H1 (cell line): ENCODE measurements around the gene KCNQ1. TPM values are rescaled to one million over a fixed set of nuclear protein-coding genes. Genes with fewer than 3 reads are reported as not detected.
A peak's percentile ranks its signal among the peaks of the same experiment; 100 is the strongest.

ENCODE experiments used
- CTCF ChIA-PET: fragments of 300-600 bp; sonication (Branson Sonifier 250); formaldehyde crosslinking; loops from one replicate; lab custom pipeline; 2021; ENCODE audit not compliant: partially characterized antibody; lab: Charles Lee
- POLR2A ChIA-PET: fragments of 300-600 bp; sonication (Branson Sonifier 250); formaldehyde crosslinking; loops from one replicate; lab custom pipeline; 2021; ENCODE audit warnings: inconsistent platforms; ENCODE audit not compliant: partially characterized antibody; lab: Charles Lee
- DNase-seq, 2 experiments: peaks; one replicate each; pipeline versions ENCODE4 v3.0.0 to v3.0.0-alpha.2; 2010 to 2022; ENCODE audit warnings: low spot score in 2 of 2, low read depth in 1 of 2, mixed read lengths in 1 of 2
- FAIRE-seq: peaks from 2 replicates; lab custom pipeline; 2011; peaks lifted over from hg19 to GRCh38; lab: Jason Lieb, UNC
- H2AFZ ChIP-seq: 2 replicates; pipeline ENCODE4 v1.8.1; 2012; ENCODE audit warnings: low read length, inconsistent platforms
- H2AK5ac ChIP-seq: 2 replicates; pipeline ENCODE4 v1.6.1; 2013; ENCODE audit warnings: low read depth, low read length
- H2BK120ac ChIP-seq: replicated peaks from 2 replicates; pipeline ENCODE3; 2013; ENCODE audit warnings: low read depth, low read length, inconsistent platforms
- H2BK12ac ChIP-seq: 2 replicates; pipeline ENCODE4 v1.6.1; 2013; ENCODE audit warnings: low read depth, low read length
- H2BK15ac ChIP-seq: 2 replicates; pipeline ENCODE4 v1.6.1; 2013; ENCODE audit warnings: low read length
- H2BK20ac ChIP-seq: 2 replicates; pipeline ENCODE4 v1.6.1; 2013; ENCODE audit warnings: low read length
- H2BK5ac ChIP-seq: 2 replicates; pipeline ENCODE4 v1.6.1; 2013; ENCODE audit warnings: low read depth, low read length
- H3K14ac ChIP-seq: 2 replicates; pipeline ENCODE4 v1.6.1; 2013; ENCODE audit warnings: inconsistent platforms; ENCODE audit not compliant: insufficient read length
- H3K18ac ChIP-seq: 2 replicates; pipeline ENCODE4 v1.6.1; 2013; ENCODE audit warnings: low read length; ENCODE audit errors: extremely low read depth
- H3K23ac ChIP-seq: 2 replicates; pipeline ENCODE4 v1.6.1; 2013; ENCODE audit warnings: inconsistent platforms; ENCODE audit not compliant: insufficient read length
- H3K23me2 ChIP-seq: 2 replicates; pipeline ENCODE4 v1.6.1; 2013; ENCODE audit warnings: low read depth, low read length
- H3K27ac ChIP-seq: 2 replicates; pipeline ENCODE4 v1.6.1; 2011; ENCODE audit warnings: low read depth, low read length, inconsistent platforms
- H3K27me3 ChIP-seq, 4 experiments: replicated peaks in 1 of 4; 1 replicate in 1 of 4; 2 replicates in 3 of 4; pipeline versions ENCODE4 v1.6.1 to v1.8.1; 2011 to 2013; ENCODE audit warnings: low read length in 3 of 4, mild to moderate bottlenecking in 3 of 4, inconsistent platforms in 2 of 4, mixed read lengths in 2 of 4, moderate library complexity in 1 of 4; ENCODE audit not compliant: control insufficient read depth in 3 of 4, insufficient read depth in 3 of 4; ENCODE audit errors: extremely low read depth in 1 of 4
- H3K36me3 ChIP-seq, 4 experiments: 2 replicates each; pipeline versions ENCODE4 v1.6.1 to v1.8.1; 2011 to 2013; ENCODE audit warnings: mild to moderate bottlenecking in 4 of 4, low read length in 3 of 4, moderate library complexity in 2 of 4, control low read depth in 1 of 4, inconsistent platforms in 1 of 4; ENCODE audit not compliant: insufficient read depth in 4 of 4, control insufficient read depth in 2 of 4
- H3K4ac ChIP-seq: replicated peaks from 2 replicates; pipeline ENCODE3; 2013; ENCODE audit warnings: low read length, low read depth, mixed read lengths, inconsistent platforms; ENCODE audit not compliant: insufficient read length
- H3K4me1 ChIP-seq, 4 experiments: replicated peaks in 1 of 4; 1 replicate in 1 of 4; 2 replicates in 3 of 4; pipeline versions ENCODE4 v1.6.1 to v1.8.1; 2011 to 2013; ENCODE audit warnings: low read length in 3 of 4, inconsistent platforms in 2 of 4, mixed read lengths in 1 of 4; ENCODE audit not compliant: insufficient read depth in 4 of 4, control insufficient read depth in 3 of 4
- H3K4me2 ChIP-seq, 2 experiments: 2 replicates each; pipeline versions ENCODE4 v1.6.1 to v1.8.1; 2011 to 2013; ENCODE audit warnings: low read depth in 2 of 2, low read length in 2 of 2, control low read depth in 1 of 2, inconsistent platforms in 1 of 2, mild to moderate bottlenecking in 1 of 2; ENCODE audit not compliant: insufficient read depth in 1 of 2
- H3K4me3 ChIP-seq, 4 experiments: fragments of 200-600, 300-600 bp in 1 of 4; sonication (generic), shearing (Covaris generic), sonication (Bioruptor Twin) in 1 of 4; 2 replicates each; pipeline versions ENCODE4 v1.5.1 to v1.8.1; 2011 to 2016; ENCODE audit warnings: low read length in 4 of 4, low read depth in 3 of 4, control low read depth in 2 of 4, inconsistent platforms in 2 of 4, mild to moderate bottlenecking in 2 of 4, mixed read lengths in 1 of 4, moderate library complexity in 1 of 4; ENCODE audit not compliant: insufficient read depth in 2 of 4; ENCODE audit errors: extremely low read depth in 1 of 4
- H3K56ac ChIP-seq: replicated peaks from 2 replicates; pipeline ENCODE3; 2013; ENCODE audit warnings: low read depth, mild to moderate bottlenecking, mixed read lengths, low read length, inconsistent platforms; ENCODE audit not compliant: insufficient read length
- H3K79me1 ChIP-seq: 2 replicates; pipeline ENCODE4 v1.6.1; 2013; ENCODE audit warnings: low read depth, low read length, control low read depth
- H3K79me2 ChIP-seq, 2 experiments: 2 replicates each; pipeline versions ENCODE4 v1.6.1 to v1.8.1; 2012 to 2013; ENCODE audit warnings: low read length in 2 of 2, mild to moderate bottlenecking in 2 of 2, inconsistent platforms in 1 of 2; ENCODE audit not compliant: insufficient read depth in 2 of 2, control insufficient read depth in 1 of 2
- H3K9ac ChIP-seq, 4 experiments: replicated peaks in 1 of 4; 1 replicate in 1 of 4; 2 replicates in 3 of 4; pipeline versions ENCODE4 v1.6.1 to v1.8.1; 2011 to 2013; ENCODE audit warnings: low read depth in 3 of 4, low read length in 3 of 4, control low read depth in 2 of 4, mild to moderate bottlenecking in 2 of 4, moderate library complexity in 2 of 4, inconsistent platforms in 1 of 4; ENCODE audit errors: extremely low read depth in 1 of 4
- H3K9me3 ChIP-seq, 2 experiments: 2 replicates each; pipeline versions ENCODE4 v1.6.1 to v1.8.1; 2012 to 2013; ENCODE audit warnings: mild to moderate bottlenecking in 2 of 2, moderate library complexity in 2 of 2, control low read depth in 1 of 2, inconsistent platforms in 1 of 2, low read depth in 1 of 2, low read length in 1 of 2, mixed read lengths in 1 of 2; ENCODE audit not compliant: insufficient read depth in 2 of 2
- H4K20me1 ChIP-seq, 2 experiments: replicated peaks in 1 of 2; 2 replicates each; pipeline versions ENCODE3 to v1.8.1; 2011 to 2013; ENCODE audit warnings: inconsistent platforms in 2 of 2, low read length in 2 of 2, mild to moderate bottlenecking in 1 of 2; ENCODE audit not compliant: insufficient read depth in 2 of 2, control insufficient read depth in 1 of 2
- H4K5ac ChIP-seq: 2 replicates; pipeline ENCODE4 v1.6.1; 2013; ENCODE audit warnings: low read length, low read depth, mixed read lengths, inconsistent platforms; ENCODE audit not compliant: insufficient read length
- H4K8ac ChIP-seq: 2 replicates; pipeline ENCODE4 v1.8.0; 2013; ENCODE audit warnings: mild to moderate bottlenecking, moderate library complexity, low read length, inconsistent platforms; ENCODE audit not compliant: insufficient read depth; ENCODE audit errors: extremely low read depth
- H4K91ac ChIP-seq: replicated peaks from 2 replicates; pipeline ENCODE3; 2013; ENCODE audit warnings: low read length, mixed read lengths, inconsistent platforms; ENCODE audit not compliant: insufficient read length
- HDAC6 ChIP-seq: IDR thresholded peaks from one replicate; pipeline ENCODE4 v1.7.1; 2012; ENCODE audit warnings: low read depth, mild to moderate bottlenecking, inconsistent platforms, low read length, moderate library complexity
- JUN ChIP-seq: IDR thresholded peaks from 2 replicates; pipeline ENCODE4 v1.6.1; 2011; ENCODE audit warnings: low read depth, mild to moderate bottlenecking, improper control_type of control experiment, low read length
- KDM5A ChIP-seq: fragments of 200-600 bp; IDR thresholded peaks from 2 replicates; pipeline ENCODE4 v1.7.1; 2012; ENCODE audit warnings: mild to moderate bottlenecking, low read length, inconsistent platforms, mixed read lengths
- NANOG ChIP-seq: IDR thresholded peaks from 2 replicates; pipeline ENCODE4 v1.6.1; 2011; ENCODE audit warnings: low read length, low read depth, mild to moderate bottlenecking, inconsistent platforms; ENCODE audit not compliant: insufficient read depth, poor library complexity, severe bottlenecking
- PHF8 ChIP-seq: fragments of 200-600 bp; sonication (generic); conservative IDR thresholded peaks from 2 replicates; pipeline ENCODE4 v1.7.1; 2012; ENCODE audit warnings: low read depth, mild to moderate bottlenecking, inconsistent platforms, low read length, moderate library complexity
- POLR2AphosphoS5 ChIP-seq: IDR thresholded peaks from 2 replicates; pipeline ENCODE4 v1.6.1; 2011; ENCODE audit warnings: low read depth, low read length
- SRF ChIP-seq: IDR thresholded peaks from 2 replicates; pipeline ENCODE4 v1.6.1; 2011; ENCODE audit warnings: mild to moderate bottlenecking, low read depth, low read length, moderate library complexity
- TCF12 ChIP-seq: IDR thresholded peaks from 2 replicates; pipeline ENCODE4 v1.6.1; 2011; ENCODE audit warnings: low read depth, mild to moderate bottlenecking, low read length
- TEAD4 ChIP-seq: IDR thresholded peaks from 2 replicates; pipeline ENCODE4 v1.6.1; 2012; ENCODE audit warnings: low read depth, low read length, inconsistent platforms, mixed read lengths
- WGBS, 2 experiments: shearing (Covaris generic) in 1 of 2; methylation state at CpG; one replicate each; pipeline versions ENCODE4 v1.1.6 to v1.1.7; 2013 to 2015; ENCODE audit warnings: low lambda C conversion rate in 2 of 2, mixed read lengths in 2 of 2, inconsistent platforms in 1 of 2, low coverage in 1 of 2, missing lambda C conversion rate in 1 of 2; ENCODE audit not compliant: insufficient replicate concordance in 2 of 2, insufficient coverage in 1 of 2, insufficient read length in 1 of 2; ENCODE audit errors: extremely low coverage in 1 of 2, missing lambda C conversion rate in 1 of 2; 5-methylcytosine and 5-hydroxymethylcytosine counted together
- polyA plus RNA-seq, 7 experiments: library from polyadenylated mRNA; depleted of rRNA in 3 of 7; stranded (reverse) in 5 of 7; unstranded in 2 of 7; fragments of >200 nt in 5 of 7; fragments of 200-250 nt in 2 of 7; gene quantifications; 1 replicate in 5 of 7; 2 replicates in 1 of 7; 4 replicates in 1 of 7; pipeline versions ENCODE4 v1.2.1 to v1.2.3, GENCODE V29; 2011 to 2013; ENCODE audit warnings: missing spikeins in 2 of 7, mixed read lengths in 2 of 7
- total RNA-seq: library from RNA; stranded (reverse); fragmentation: NEBNext Ultra II Directional; extraction: Animal tissue kit (Norgen Biotek cat#: 25700); gene quantifications from 2 replicates; pipeline ENCODE4 v1.2.1, GENCODE V29; 2021
- TF ChIP-seq, protein P1 (sequence below): IDR thresholded peaks from 2 replicates; pipeline ENCODE4 v1.6.1; 2012; ENCODE audit warnings: inconsistent platforms
- TF ChIP-seq, protein P2 (sequence below): IDR thresholded peaks from 2 replicates; pipeline ENCODE4 v1.6.1; 2012; ENCODE audit warnings: inconsistent platforms

KCNQ1 gene
- total and polyA plus RNA-seq, 2 of the 8 experiments (the other 6 are each of a cell fraction or from before 2014, with no cell fraction given) = 1.9 to 2.0 TPM

- Histone ChIP-seq H3K23ac (no peak overlapping the region), H3K9me3 (no peaks in the 10 kb centered on the region), H2BK12ac (no peak overlapping the region), H3K79me2 (peaks cover 0 to 14% of the 10 kb centered on the region in 2 experiments; a peak in 3 of 4 replicates), H3K4ac (peak overlapping the region; percentile 32), H4K5ac (peak overlapping the region; percentile 56), H2BK15ac (no peak overlapping the region), H3K9ac (peak overlapping the region; percentile 85 to 93 (median 91)), H3K79me1 (no peaks in the 10 kb centered on the region; the same call in 1 of the 2 replicates), H2AFZ (no peak overlapping the region), H4K20me1 (peaks cover 5 to 6% of the 10 kb centered on the region in 2 experiments), H3K14ac (no peak overlapping the region), H2BK5ac (peak overlapping the region; percentile 71), H2BK120ac (no peak overlapping the region), H2BK20ac (no peak overlapping the region), H3K27me3 (no peaks in the 10 kb centered on the region), H3K4me2 (peak overlapping the region; percentile 81), H3K36me3 (peaks cover 2 to 26% (median 10%) of the 10 kb centered on the region in 4 experiments; a peak in 4 of 8 replicates), H3K18ac (peak overlapping the region; percentile 48), H4K8ac (peak overlapping the region; percentile 87), H3K4me1 (peaks cover 0 to 17% (median 6%) of the 10 kb centered on the region in 4 experiments; a peak in 5 of 7 replicates), H2AK5ac (0 out of 2 replicates have a peak overlapping the region, but pooled peaks have one; percentile 49), H3K4me3 (peak overlapping the region; percentile 86 to 98 (median 97)), H3K23me2 (peaks cover 12% of the 10 kb centered on the region), H3K27ac (peak overlapping the region; percentile 78), H4K91ac (peak overlapping the region; percentile 82), H3K56ac (peak overlapping the region; percentile 28)
- POLR2A ChIA-PET = interaction anchor here (0.7 to 5.0 kb wide), 14 partner anchors 9 to 491 kb away, joined by 3 to 42 read pairs (median 4); partner anchors contain the start of gene CD81
- DNase-seq (no peak), FAIRE-seq (no peak)
- CTCF ChIA-PET = interaction anchor here (0.7 to 14.1 kb wide), 19 partner anchors 9 to 209 kb away, joined by 3 to 196 read pairs (median 5); no protein-coding TSS in a partner anchor
- WGBS, 2 experiments = 3% methylated on average over 42 of the region's 55 CpGs; no CpG with 5 or more reads in 1 of the 2 experiments
- TF ChIP-seq, protein P1, sequence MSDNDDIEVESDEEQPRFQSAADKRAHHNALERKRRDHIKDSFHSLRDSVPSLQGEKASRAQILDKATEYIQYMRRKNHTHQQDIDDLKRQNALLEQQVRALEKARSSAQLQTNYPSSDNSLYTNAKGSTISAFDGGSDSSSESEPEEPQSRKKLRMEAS = no peak
- TF ChIP-seq JUN (no peak), HDAC6 (no peak), PHF8 (peak; percentile 84), TCF12 (no peak), KDM5A (peak; percentile 63), NANOG (no peak), SRF (no peak), TEAD4 (no peak), POLR2AphosphoS5 (no peak)
- TF ChIP-seq, protein P2, sequence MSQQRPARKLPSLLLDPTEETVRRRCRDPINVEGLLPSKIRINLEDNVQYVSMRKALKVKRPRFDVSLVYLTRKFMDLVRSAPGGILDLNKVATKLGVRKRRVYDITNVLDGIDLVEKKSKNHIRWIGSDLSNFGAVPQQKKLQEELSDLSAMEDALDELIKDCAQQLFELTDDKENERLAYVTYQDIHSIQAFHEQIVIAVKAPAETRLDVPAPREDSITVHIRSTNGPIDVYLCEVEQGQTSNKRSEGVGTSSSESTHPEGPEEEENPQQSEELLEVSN = no peak
Measured at GRCh38 chr11:2400762-2401435, 43.9 kb upstream of the KCNQ1 start.
